Dendritic cell treated with granulocyte-macrophage colony-stimulating factor and Interleukin-4, amounts not matched to agents 40 ng/mL and 50 ng/mL, for 4 days (primary cell): ENCODE results near the gene ADCY2.

ENCODE experiments used
- H3K27ac Mint-ChIP-seq: one replicate; pipeline ENCODE4 v1.8.0; 2022; ENCODE audit warnings: mild to moderate bottlenecking, mixed read lengths
- H3K27me3 Mint-ChIP-seq: one replicate; pipeline ENCODE4 v1.8.0; 2022; ENCODE audit warnings: mild to moderate bottlenecking, mixed read lengths
- H3K36me3 Mint-ChIP-seq: one replicate; pipeline ENCODE4 v1.8.0; 2022; ENCODE audit warnings: low read depth, mixed read lengths
- H3K4me1 Mint-ChIP-seq: one replicate; pipeline ENCODE4 v1.8.0; 2022; ENCODE audit warnings: low read depth, mixed read lengths
- H3K4me3 Mint-ChIP-seq: one replicate; pipeline ENCODE4 v1.8.0; 2022; ENCODE audit warnings: mild to moderate bottlenecking, moderate library complexity, mixed read lengths
- H3K9me3 Mint-ChIP-seq: one replicate; pipeline ENCODE4 v1.8.0; 2022; ENCODE audit warnings: mixed read lengths
- intact Hi-C: fragments of 100-400 bp; cut with micrococcal nuclease; formaldehyde crosslinking; loops from one replicate; pipeline ENCODE4 v1.15.0; 2022

Gene ADCY2

GRCh38 chr5:7714119-7714518 lies 318.2 kb downstream of the ADCY2 start:
- intact Hi-C loops: no loop called here
- Mint-ChIP-seq H3K4me3 (no peak overlapping the region), H3K9me3 (no peaks in the 10 kb centered on the region), H3K27me3 (peaks cover 1% of the 10 kb centered on the region), H3K36me3 (no peaks in the 10 kb centered on the region), H3K4me1 (no peaks in the 10 kb centered on the region), H3K27ac (no peak overlapping the region)

GRCh38 chr5:7714697-7715096 lies 318.8 kb downstream of the ADCY2 start:
- Mint-ChIP-seq H3K4me3 (no peak overlapping the region), H3K9me3 (no peaks in the 10 kb centered on the region), H3K27ac (no peak overlapping the region), H3K36me3 (no peaks in the 10 kb centered on the region), H3K4me1 (no peaks in the 10 kb centered on the region), H3K27me3 (peaks cover 1% of the 10 kb centered on the region)
- intact Hi-C loops: no loop called here

GRCh38 chr5:7717691-7718090 lies 321.8 kb downstream of the ADCY2 start:
- no peaks in the 10 kb centered on the region for H3K36me3 Mint-ChIP-seq

GRCh38 chr5:7728076-7728475 lies 332.1 kb downstream of the ADCY2 start:
- intact Hi-C loops: no loop called here
- H3K4me3 Mint-ChIP-seq: no peak overlapping the region
- no peak overlapping the region for H3K27ac Mint-ChIP-seq
- no peaks in the 10 kb centered on the region for H3K9me3 Mint-ChIP-seq
- H3K36me3 Mint-ChIP-seq: no peaks in the 10 kb centered on the region
- no peaks in the 10 kb centered on the region for H3K27me3 Mint-ChIP-seq
- H3K4me1 Mint-ChIP-seq: no peaks in the 10 kb centered on the region

More at GRCh38 chr5:7717691-7718090, 321.8 kb downstream of the ADCY2 start:
- no peaks in the 10 kb centered on the region for H3K9me3 Mint-ChIP-seq
- H3K4me3 Mint-ChIP-seq: no peak overlapping the region
- peaks cover 1% of the 10 kb centered on the region for H3K27me3 Mint-ChIP-seq
- H3K27ac Mint-ChIP-seq: no peak overlapping the region
- no peaks in the 10 kb centered on the region for H3K4me1 Mint-ChIP-seq
- intact Hi-C loops: no loop called here

GRCh38 chr5:7741415-7742065 lies 345.6 kb downstream of the ADCY2 start:
- intact Hi-C loops: no loop called here
- Mint-ChIP-seq H3K27ac (no peak overlapping the region), H3K36me3 (no peaks in the 10 kb centered on the region), H3K4me1 (no peaks in the 10 kb centered on the region), H3K4me3 (no peak overlapping the region), H3K9me3 (no peaks in the 10 kb centered on the region), H3K27me3 (peaks cover 2% of the 10 kb centered on the region)

GRCh38 chr5:7742241-7742656 lies 346.3 kb downstream of the ADCY2 start:
- Mint-ChIP-seq H3K9me3 (no peaks in the 10 kb centered on the region), H3K27me3 (peaks cover 2% of the 10 kb centered on the region), H3K27ac (no peak overlapping the region), H3K36me3 (no peaks in the 10 kb centered on the region), H3K4me1 (no peaks in the 10 kb centered on the region), H3K4me3 (no peak overlapping the region)
- intact Hi-C loops: no loop called here

- H3K9me3 Mint-ChIP-seq: no peaks in the 10 kb centered on the region
- H3K4me3 Mint-ChIP-seq: no peak overlapping the region
- no peaks in the 10 kb centered on the region for H3K4me1 Mint-ChIP-seq
- intact Hi-C loops: loop anchor here (1.0 kb wide), 1 partner anchor 485 kb away; no protein-coding TSS in a partner anchor
- no peak overlapping the region for H3K27ac Mint-ChIP-seq
- peaks cover 6% of the 10 kb centered on the region for H3K27me3 Mint-ChIP-seq
- no peaks in the 10 kb centered on the region for H3K36me3 Mint-ChIP-seq
Measured at GRCh38 chr5:7745882-7746610, 350.1 kb downstream of the ADCY2 start.

GRCh38 chr5:7747728-7748127 lies 351.8 kb downstream of the ADCY2 start:
- H3K36me3 Mint-ChIP-seq: no peaks in the 10 kb centered on the region
- H3K4me3 Mint-ChIP-seq: no peak overlapping the region
- intact Hi-C loops: no loop called here
- H3K27me3 Mint-ChIP-seq: peaks cover 11% of the 10 kb centered on the region
- no peaks in the 10 kb centered on the region for H3K4me1 Mint-ChIP-seq
- no peaks in the 10 kb centered on the region for H3K9me3 Mint-ChIP-seq
- H3K27ac Mint-ChIP-seq: no peak overlapping the region

GRCh38 chr5:7749626-7750025 lies 353.7 kb downstream of the ADCY2 start:
- intact Hi-C loops: no loop called here
- Mint-ChIP-seq H3K27ac (no peak overlapping the region), H3K4me3 (no peak overlapping the region), H3K36me3 (no peaks in the 10 kb centered on the region), H3K4me1 (peaks cover 4% of the 10 kb centered on the region), H3K27me3 (peaks cover 11% of the 10 kb centered on the region), H3K9me3 (no peaks in the 10 kb centered on the region)

- Mint-ChIP-seq H3K27ac (no peak overlapping the region), H3K4me1 (peaks cover 20% of the 10 kb centered on the region), H3K36me3 (no peaks in the 10 kb centered on the region), H3K27me3 (peaks cover 11% of the 10 kb centered on the region), H3K9me3 (no peaks in the 10 kb centered on the region), H3K4me3 (no peak overlapping the region)
- intact Hi-C loops: no loop called here
Measured at GRCh38 chr5:7751874-7752273, 355.9 kb downstream of the ADCY2 start.

- H3K9me3 Mint-ChIP-seq: no peaks in the 10 kb centered on the region
- intact Hi-C loops: no loop called here
- H3K27me3 Mint-ChIP-seq: peaks cover 11% of the 10 kb centered on the region
Measured at GRCh38 chr5:7753181-7753580, 357.2 kb downstream of the ADCY2 start.

GRCh38 chr5:7753596-7753995 lies 357.7 kb downstream of the ADCY2 start:
- Mint-ChIP-seq H3K36me3 (no peaks in the 10 kb centered on the region), H3K4me1 (peaks cover 26% of the 10 kb centered on the region), H3K27me3 (peaks cover 11% of the 10 kb centered on the region), H3K4me3 (no peak overlapping the region), H3K9me3 (no peaks in the 10 kb centered on the region), H3K27ac (no peak overlapping the region)
- intact Hi-C loops: no loop called here

More at GRCh38 chr5:7753181-7753580, 357.2 kb downstream of the ADCY2 start:
- no peak overlapping the region for H3K4me3 Mint-ChIP-seq
- no peak overlapping the region for H3K27ac Mint-ChIP-seq
- peaks cover 26% of the 10 kb centered on the region for H3K4me1 Mint-ChIP-seq
- H3K36me3 Mint-ChIP-seq: no peaks in the 10 kb centered on the region

GRCh38 chr5:7754490-7754889 lies 358.6 kb downstream of the ADCY2 start:
- Mint-ChIP-seq H3K4me3 (no peak overlapping the region), H3K36me3 (no peaks in the 10 kb centered on the region), H3K4me1 (peaks cover 26% of the 10 kb centered on the region), H3K27me3 (peaks cover 10% of the 10 kb centered on the region), H3K9me3 (no peaks in the 10 kb centered on the region), H3K27ac (no peak overlapping the region)
- intact Hi-C loops: no loop called here

- peaks cover 8% of the 10 kb centered on the region for H3K27me3 Mint-ChIP-seq
- H3K36me3 Mint-ChIP-seq: no peaks in the 10 kb centered on the region
- peaks cover 26% of the 10 kb centered on the region for H3K4me1 Mint-ChIP-seq
- H3K4me3 Mint-ChIP-seq: no peak overlapping the region
- peak overlapping the region; percentile 1 for H3K27ac Mint-ChIP-seq
- H3K9me3 Mint-ChIP-seq: no peaks in the 10 kb centered on the region
- intact Hi-C loops: no loop called here
Measured at GRCh38 chr5:7754997-7755596, 359.2 kb downstream of the ADCY2 start.
